ENCODE data around the gene RAD52. TPM values are rescaled to one million over a fixed set of nuclear protein-coding genes. Genes with fewer than 3 reads are reported as not detected.
"Not testable (repeated sequence)": the region's sequence is repeated elsewhere in the genome, so short reads cannot be mapped to it uniquely, and the experiment has no call there.

The RAD52 gene
- total RNA-seq, 1 donor = 10.1 TPM

GRCh38 chr12:938810-939209 lies 10.7 kb downstream of the RAD52 start:
- no peak for DNase-seq (ENCODE audit: insufficient read length, low spot score, missing footprints)
- Histone ChIP-seq H3K4me2 (ENCODE audit: insufficient read depth, low read length) (no peak overlapping the region), H3K79me2 (ENCODE audit: insufficient read depth, low read length) (peaks cover 63% of the 10 kb centered on the region)

GRCh38 chr12:936377-937345 lies 12.8 kb downstream of the RAD52 start:
- no peak for DNase-seq (ENCODE audit: insufficient read length, low spot score, missing footprints)
- peaks cover 51% of the 10 kb centered on the region for H3K79me2 ChIP-seq (ENCODE audit: insufficient read depth, low read length)
- H3K4me2 ChIP-seq (ENCODE audit: insufficient read depth, low read length) = no peak overlapping the region
- H3K4me1 ChIP-seq (ENCODE audit: insufficient read depth, low read length) = no peaks in the 10 kb centered on the region
- TF ChIP-seq, protein P1, sequence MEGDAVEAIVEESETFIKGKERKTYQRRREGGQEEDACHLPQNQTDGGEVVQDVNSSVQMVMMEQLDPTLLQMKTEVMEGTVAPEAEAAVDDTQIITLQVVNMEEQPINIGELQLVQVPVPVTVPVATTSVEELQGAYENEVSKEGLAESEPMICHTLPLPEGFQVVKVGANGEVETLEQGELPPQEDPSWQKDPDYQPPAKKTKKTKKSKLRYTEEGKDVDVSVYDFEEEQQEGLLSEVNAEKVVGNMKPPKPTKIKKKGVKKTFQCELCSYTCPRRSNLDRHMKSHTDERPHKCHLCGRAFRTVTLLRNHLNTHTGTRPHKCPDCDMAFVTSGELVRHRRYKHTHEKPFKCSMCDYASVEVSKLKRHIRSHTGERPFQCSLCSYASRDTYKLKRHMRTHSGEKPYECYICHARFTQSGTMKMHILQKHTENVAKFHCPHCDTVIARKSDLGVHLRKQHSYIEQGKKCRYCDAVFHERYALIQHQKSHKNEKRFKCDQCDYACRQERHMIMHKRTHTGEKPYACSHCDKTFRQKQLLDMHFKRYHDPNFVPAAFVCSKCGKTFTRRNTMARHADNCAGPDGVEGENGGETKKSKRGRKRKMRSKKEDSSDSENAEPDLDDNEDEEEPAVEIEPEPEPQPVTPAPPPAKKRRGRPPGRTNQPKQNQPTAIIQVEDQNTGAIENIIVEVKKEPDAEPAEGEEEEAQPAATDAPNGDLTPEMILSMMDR (IDR thresholded peaks at IDR 0.05; ENCODE audit: extremely low read depth, low read depth, low read length) = no peak
- no peak overlapping the region for H2AFZ ChIP-seq (ENCODE audit: low read length)
- peaks cover 7% of the 10 kb centered on the region for H3K36me3 ChIP-seq (ENCODE audit: insufficient read depth, low read length)
- peaks cover 5% of the 10 kb centered on the region for H4K20me1 ChIP-seq (ENCODE audit: insufficient read depth, low read length)
- no peak overlapping the region for H3K27ac ChIP-seq (ENCODE audit: low read depth, low read length)
- no peak overlapping the region for H3K4me3 ChIP-seq (ENCODE audit: insufficient read depth, low read length)
- no peaks in the 10 kb centered on the region for H3K9me3 ChIP-seq (ENCODE audit: low read depth, low read length)
- no peaks in the 10 kb centered on the region for H3K27me3 ChIP-seq (ENCODE audit: insufficient read depth, low read length)

More at GRCh38 chr12:938810-939209, 10.7 kb downstream of the RAD52 start:
- Histone ChIP-seq H4K20me1 (ENCODE audit: insufficient read depth, low read length) (peaks cover 5% of the 10 kb centered on the region), H3K27me3 (ENCODE audit: insufficient read depth, low read length) (no peaks in the 10 kb centered on the region), H3K9me3 (ENCODE audit: low read depth, low read length) (no peaks in the 10 kb centered on the region), H3K27ac (ENCODE audit: low read depth, low read length) (no peak overlapping the region), H3K36me3 (ENCODE audit: insufficient read depth, low read length) (peaks cover 10% of the 10 kb centered on the region), H2AFZ (ENCODE audit: low read length) (no peak overlapping the region), H3K4me3 (ENCODE audit: insufficient read depth, low read length) (no peak overlapping the region), H3K4me1 (ENCODE audit: insufficient read depth, low read length) (no peaks in the 10 kb centered on the region)
- TF ChIP-seq, protein P1 (IDR thresholded peaks at IDR 0.05; ENCODE audit: extremely low read depth, low read depth, low read length) = no peak

GRCh38 chr12:935891-936290 lies 13.6 kb downstream of the RAD52 start:
- Histone ChIP-seq H3K36me3 (ENCODE audit: insufficient read depth, low read length) (peaks cover 11% of the 10 kb centered on the region), H3K79me2 (ENCODE audit: insufficient read depth, low read length) (peaks cover 49% of the 10 kb centered on the region)
- DNase-seq (ENCODE audit: insufficient read length, low spot score, missing footprints); H3K4me2 ChIP-seq (ENCODE audit: insufficient read depth, low read length); H3K27me3 ChIP-seq (ENCODE audit: insufficient read depth, low read length); H4K20me1 ChIP-seq (ENCODE audit: insufficient read depth, low read length); H3K4me1 ChIP-seq (ENCODE audit: insufficient read depth, low read length); H3K27ac ChIP-seq (ENCODE audit: low read depth, low read length); H2AFZ ChIP-seq (ENCODE audit: low read length); H3K9me3 ChIP-seq (ENCODE audit: low read depth, low read length); H3K4me3 ChIP-seq (ENCODE audit: insufficient read depth, low read length): not testable (repeated sequence)

DNA sequence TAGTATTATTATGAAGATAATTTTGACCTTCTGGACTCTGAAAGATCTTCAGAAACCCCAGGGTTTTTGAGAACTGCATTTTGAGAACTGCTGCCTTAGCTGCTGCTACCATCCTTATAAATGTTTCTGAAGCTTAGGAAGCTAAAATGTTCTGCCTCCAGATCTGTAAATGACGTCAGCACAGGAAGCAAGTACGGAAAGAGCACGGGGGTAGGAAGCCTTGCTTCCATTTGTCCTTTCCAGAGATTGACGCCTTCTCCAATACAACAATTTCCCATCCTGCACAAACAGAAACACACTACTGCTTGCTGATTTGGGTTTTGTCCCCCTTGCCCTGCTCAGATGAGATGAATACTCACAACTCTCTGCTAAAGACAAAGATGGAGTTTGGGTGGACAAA lies 17.9 kb downstream of the RAD52 start:
- TF ChIP-seq, protein P1 (IDR thresholded peaks at IDR 0.05; ENCODE audit: extremely low read depth, low read depth, low read length) = no peak
- no peak overlapping the region for H2AFZ ChIP-seq (ENCODE audit: low read length)
- peaks cover 40% of the 10 kb centered on the region for H3K36me3 ChIP-seq (ENCODE audit: insufficient read depth, low read length)
- DNase-seq (ENCODE audit: insufficient read length, low spot score, missing footprints) = no peak
- H3K9me3 ChIP-seq (ENCODE audit: low read depth, low read length) = no peaks in the 10 kb centered on the region
- H3K27me3 ChIP-seq (ENCODE audit: insufficient read depth, low read length) = no peaks in the 10 kb centered on the region
- no peak overlapping the region for H3K27ac ChIP-seq (ENCODE audit: low read depth, low read length)
- no peak overlapping the region for H3K4me2 ChIP-seq (ENCODE audit: insufficient read depth, low read length)
- no peak overlapping the region for H3K4me3 ChIP-seq (ENCODE audit: insufficient read depth, low read length)
- no peaks in the 10 kb centered on the region for H4K20me1 ChIP-seq (ENCODE audit: insufficient read depth, low read length)
- no peaks in the 10 kb centered on the region for H3K4me1 ChIP-seq (ENCODE audit: insufficient read depth, low read length)
- peaks cover 12% of the 10 kb centered on the region for H3K79me2 ChIP-seq (ENCODE audit: insufficient read depth, low read length)
